Inflammatory macrophage treated with lipopolysaccharide for 4 hours (primary cell): ENCODE measurements around the gene CDH20.

Source experiments
- DNase-seq: peaks from one replicate; pipeline ENCODE4 v3.0.0-alpha.2; 2020

The CDH20 gene

GRCh38 chr18:61581578-61582201 is 248.5 kb downstream of the CDH20 start:
- peak; percentile 34 for DNase-seq

- no peak for DNase-seq
Observed at GRCh38 chr18:61582202-61582710, 249.0 kb downstream of the CDH20 start.

- no peak for DNase-seq
Observed at GRCh38 chr18:61583548-61583947, 250.3 kb downstream of the CDH20 start.

- no peak for DNase-seq
Observed at GRCh38 chr18:61587865-61588264, 254.6 kb downstream of the CDH20 start.

GRCh38 chr18:61589053-61589723 is 256.0 kb downstream of the CDH20 start:
- DNase-seq, result peak; percentile 84

GRCh38 chr18:61589724-61590065 is 256.5 kb downstream of the CDH20 start:
- DNase-seq, result no peak

GRCh38 chr18:61591253-61591652 is 258.0 kb downstream of the CDH20 start:
- DNase-seq, result no peak

- no peak for DNase-seq
Observed at GRCh38 chr18:61595615-61596251, 262.5 kb downstream of the CDH20 start.

- no peak for DNase-seq
Observed at GRCh38 chr18:61596296-61596695, 263.1 kb downstream of the CDH20 start.

- DNase-seq, result peak; percentile 24
Observed at GRCh38 chr18:61597316-61597715, 264.1 kb downstream of the CDH20 start.

GRCh38 chr18:61600422-61600821 is 267.2 kb downstream of the CDH20 start:
- no peak for DNase-seq

GRCh38 chr18:61602836-61603235 is 269.6 kb downstream of the CDH20 start:
- no peak for DNase-seq
